GM21447 (cell line): ENCODE data around the gene EVX1.

Experiments
- ATAC-seq: cut with Tn5 transposase; IDR thresholded peaks from one replicate; pipeline ENCODE4 v1.9.1; 2021; ENCODE audit not compliant: unreplicated experiment

The EVX1 gene

DNA sequence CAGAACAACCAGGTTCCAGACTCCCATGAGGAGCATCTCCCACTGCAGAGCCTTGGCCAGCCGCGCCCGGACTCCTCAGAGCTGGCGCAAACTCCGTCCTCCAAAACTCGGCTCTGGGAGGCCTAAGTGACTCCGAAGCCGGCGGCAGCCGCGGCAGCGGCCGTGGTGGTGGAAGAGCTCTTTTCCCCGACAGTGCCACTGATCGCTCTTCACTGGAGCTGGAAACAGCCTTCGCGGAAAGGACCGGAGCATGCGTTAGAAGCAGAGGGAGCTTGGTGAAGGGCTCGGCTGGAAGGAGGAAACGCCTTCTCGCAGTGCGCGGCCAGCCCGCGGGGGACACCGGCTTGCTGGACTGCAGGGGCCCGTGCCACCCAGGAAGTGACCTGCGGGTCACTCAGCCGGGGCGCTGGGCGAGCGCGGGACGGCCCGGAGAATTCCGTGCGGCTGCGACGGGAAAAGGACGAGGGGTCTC is 37.7 kb upstream of the EVX1 start:
- ATAC-seq, result no peak

DNA sequence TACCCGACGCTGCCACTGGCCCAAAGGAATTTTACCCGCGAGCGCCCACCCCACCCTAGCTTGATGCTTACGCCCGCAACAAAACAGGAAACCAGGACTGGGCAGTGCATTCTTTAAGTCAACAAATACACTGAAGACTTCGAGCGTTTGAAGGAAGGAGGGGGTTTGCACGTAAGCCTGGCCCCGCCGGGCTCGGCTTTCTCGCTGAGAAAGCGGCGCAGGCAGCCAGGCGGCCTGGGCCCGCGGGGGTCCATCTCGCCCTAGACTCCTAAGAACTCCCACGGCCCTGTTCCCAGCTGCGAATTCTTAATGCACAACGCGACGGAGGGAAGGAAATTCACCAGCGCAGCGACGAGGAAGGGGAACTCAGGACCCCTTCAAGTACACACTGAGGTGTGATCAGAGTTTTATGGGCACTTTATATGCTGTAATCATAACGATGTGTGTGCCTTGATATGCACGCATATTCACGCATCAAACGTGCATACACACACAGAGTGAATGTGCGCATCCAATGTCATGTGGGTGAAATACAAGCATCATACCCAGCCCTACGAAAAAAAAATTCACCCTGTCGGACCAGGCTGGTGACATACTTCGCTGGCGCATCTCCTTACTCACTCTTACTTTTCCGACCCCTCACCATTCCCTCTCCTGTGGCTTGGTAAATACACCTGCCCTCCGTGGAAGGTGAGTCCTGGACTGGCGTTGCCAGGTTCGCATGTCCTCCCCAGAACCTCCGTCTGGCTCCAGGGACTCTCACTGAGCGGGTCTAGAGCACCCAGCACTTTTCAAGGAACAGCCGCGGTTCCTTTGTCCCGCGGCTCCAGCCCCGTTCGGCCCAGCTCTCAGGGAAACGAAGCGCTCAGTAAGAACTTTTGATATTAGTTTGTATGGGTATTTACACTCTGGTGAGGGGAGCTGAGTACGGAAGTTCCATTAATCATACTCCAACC is 37.0 kb upstream of the EVX1 start:
- ATAC-seq, result no peak

DNA sequence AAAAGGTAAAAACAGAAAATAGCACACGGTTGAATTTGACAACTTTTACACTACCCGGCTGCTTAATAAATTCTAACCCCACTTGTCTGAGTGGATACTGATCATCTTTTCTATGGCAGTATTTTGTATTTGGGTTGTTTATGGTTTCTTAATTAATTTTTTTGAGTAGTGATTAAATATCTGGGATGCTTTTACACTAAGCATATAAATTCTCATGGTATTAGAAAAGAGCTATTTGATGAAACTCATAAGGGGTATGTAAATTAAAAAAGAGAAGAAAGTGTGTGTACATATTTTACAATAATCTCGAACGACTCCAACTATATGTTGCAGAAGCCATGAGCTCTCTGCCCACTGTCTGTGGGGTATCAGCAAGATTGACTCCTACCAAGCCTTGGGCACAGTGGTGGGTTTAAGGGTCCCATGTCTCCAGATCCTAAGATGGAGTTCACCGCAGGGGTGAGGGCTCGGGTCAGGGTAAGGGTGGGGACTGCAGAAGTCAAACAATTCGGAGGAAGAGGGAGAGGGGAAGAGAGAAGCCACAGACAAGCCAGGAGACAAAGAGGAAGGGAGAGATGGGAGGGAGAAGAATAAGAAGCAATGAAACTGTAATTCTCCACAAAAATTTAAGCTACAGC is 35.1 kb upstream of the EVX1 start:
- ATAC-seq, result no peak

DNA sequence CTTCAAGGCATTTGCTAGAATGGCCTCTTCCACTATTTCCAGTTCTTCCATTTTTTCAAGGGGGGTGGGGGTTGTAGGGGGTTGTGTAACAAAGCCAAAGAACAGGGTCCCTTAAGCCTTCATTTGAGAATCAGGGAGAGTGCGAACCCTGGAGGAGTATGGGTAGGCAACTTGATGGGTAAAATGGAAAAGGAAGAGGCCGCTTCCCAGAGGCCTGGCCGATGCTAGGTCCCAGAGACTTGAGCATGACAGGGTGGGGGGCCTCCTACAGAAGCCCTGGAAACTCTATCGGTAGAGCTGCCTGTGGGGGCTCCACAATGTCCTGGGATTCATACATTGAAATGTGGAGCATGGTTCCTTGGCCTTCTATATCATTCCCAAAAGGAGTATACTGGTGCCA is 33.6 kb upstream of the EVX1 start:
- ATAC-seq, result no peak

DNA sequence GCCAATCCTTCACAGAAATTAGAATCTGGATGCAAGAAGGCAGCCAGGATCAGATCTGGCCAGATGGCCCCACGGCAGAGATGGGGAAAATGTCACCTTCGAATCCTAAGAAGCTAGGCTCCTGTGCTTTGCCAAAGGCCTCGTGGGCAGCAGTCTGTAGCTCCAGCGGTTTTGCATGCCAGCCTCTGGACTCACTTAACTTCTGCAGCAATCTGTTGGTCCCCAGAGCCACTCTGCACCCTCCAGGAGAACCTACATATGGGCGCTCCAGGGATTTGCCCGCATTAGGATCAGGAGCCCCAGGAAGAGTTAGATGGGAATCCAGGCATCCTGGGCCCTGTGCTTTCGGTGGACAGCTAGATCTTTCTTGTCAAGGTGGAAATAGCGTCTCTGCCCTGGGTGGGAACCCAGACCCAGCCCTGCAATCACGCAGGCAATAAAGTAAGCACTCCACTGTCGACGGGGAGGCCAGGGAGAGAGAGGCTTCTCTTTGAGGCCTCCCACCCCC is 32.6 kb upstream of the EVX1 start:
- no peak for ATAC-seq

DNA sequence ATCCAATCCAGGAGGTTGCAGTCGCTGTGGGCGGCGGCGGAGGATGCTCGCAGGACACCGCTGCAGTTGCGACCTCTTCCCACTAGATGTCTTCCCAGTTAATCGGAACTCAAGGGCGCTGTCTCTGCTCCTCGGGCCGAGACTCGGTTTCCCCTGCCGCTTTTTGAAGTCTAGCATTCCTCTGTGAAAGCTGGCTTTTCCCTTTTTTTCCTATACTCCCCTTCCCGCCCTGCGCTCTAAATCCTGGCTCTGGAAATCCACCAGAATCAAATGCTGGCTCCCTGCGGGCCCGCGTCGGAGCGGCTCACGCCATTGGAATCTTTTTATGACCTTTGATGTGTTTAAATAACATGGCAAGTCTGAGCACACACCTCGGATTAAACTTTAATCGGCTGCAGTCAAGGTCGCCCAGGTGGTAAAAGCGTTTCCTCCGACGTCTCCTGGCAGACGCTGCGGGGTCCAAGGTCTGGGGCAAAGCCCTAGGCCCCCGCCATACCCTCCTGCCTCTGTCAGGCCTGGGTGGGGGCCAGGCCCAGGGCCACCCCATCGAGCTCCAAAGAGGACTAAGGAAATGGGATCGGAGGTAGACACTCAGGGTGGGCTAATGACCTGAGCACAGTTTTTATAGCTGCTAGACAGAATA is 32.0 kb upstream of the EVX1 start:
- peak; percentile 55 for ATAC-seq

DNA sequence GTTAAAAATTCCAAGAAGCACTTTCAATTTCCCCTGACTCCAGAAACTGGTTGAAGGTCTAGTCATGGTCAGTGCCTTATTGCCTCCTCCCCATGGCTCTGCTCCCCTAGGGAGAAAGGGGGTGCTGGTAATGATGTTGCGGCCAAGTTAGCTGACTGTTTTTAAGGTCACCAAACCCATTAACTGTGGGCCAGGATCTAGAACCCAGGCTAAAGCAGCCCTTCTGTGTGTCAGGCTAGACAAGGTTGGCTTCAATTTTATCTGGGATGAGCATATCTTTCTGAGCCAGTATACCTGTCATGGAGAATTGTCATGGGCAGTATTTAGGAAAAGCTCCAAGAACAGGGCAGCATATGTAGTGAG is 31.5 kb upstream of the EVX1 start:
- no peak for ATAC-seq

DNA sequence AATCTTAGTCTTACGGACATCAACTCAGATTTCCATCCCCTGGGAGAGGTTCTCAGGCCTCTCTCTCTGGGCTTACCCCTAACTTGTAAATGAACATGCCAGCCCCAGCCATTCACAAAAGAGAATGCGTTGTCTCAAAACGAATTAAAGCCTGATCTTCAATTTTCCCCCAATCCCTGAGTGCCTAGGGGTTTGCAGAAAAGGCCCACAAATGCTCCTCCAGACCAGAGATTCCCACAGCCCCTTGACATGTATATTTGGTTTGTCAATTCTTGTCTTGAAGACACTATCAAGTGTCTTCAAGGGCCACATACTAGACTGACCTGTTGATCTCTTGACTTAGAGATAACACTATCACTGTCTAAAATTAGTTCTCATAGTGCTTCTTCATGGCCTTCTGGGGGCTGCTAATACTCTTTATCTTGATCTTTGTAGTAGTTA is 30.8 kb upstream of the EVX1 start:
- no peak for ATAC-seq

DNA sequence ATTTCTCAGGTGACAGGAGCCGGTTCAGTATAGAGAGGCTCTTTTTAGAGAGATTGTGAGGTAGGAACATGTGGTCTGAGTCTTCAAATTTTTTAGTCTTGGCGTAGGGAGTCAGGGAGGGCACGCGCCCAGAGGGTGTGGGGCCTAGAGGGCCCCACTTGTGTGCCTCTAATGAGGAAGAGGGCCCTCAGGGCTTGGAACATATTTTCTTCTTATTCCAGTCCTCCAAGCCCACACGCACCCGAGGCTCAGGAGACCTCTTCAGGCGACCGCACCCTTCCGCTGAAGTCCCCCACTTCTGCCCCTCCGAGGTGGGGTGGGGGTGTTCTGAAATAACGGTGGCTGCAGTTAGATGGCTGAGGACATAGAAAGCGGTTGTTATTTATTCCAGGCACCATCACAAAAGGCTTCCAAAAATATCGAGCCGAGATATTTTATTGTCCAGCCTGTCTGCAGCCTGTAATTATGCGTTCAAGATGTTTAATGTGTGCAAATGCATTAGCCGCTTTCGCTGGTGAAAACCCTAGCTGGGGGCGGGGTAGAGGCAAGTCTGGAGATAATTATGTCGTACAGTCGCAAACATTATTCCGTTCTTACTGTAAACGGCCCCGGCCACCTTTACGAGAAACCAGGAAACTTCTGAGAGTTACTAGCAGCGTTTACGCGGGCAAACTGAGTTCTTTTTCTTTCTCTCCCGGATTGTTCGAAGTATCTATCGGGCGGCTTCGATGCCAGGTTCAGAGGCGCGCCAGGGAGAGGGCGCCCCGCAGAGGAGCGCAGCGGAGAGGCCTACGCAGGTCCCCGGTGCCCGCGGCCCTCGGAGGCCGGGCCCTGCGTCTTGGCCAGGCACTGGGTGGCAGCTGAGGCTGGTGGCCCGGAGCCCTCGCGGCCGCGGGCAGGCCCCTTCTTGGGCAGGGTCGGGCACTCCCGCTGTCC is 29.8 kb upstream of the EVX1 start:
- no peak for ATAC-seq

DNA sequence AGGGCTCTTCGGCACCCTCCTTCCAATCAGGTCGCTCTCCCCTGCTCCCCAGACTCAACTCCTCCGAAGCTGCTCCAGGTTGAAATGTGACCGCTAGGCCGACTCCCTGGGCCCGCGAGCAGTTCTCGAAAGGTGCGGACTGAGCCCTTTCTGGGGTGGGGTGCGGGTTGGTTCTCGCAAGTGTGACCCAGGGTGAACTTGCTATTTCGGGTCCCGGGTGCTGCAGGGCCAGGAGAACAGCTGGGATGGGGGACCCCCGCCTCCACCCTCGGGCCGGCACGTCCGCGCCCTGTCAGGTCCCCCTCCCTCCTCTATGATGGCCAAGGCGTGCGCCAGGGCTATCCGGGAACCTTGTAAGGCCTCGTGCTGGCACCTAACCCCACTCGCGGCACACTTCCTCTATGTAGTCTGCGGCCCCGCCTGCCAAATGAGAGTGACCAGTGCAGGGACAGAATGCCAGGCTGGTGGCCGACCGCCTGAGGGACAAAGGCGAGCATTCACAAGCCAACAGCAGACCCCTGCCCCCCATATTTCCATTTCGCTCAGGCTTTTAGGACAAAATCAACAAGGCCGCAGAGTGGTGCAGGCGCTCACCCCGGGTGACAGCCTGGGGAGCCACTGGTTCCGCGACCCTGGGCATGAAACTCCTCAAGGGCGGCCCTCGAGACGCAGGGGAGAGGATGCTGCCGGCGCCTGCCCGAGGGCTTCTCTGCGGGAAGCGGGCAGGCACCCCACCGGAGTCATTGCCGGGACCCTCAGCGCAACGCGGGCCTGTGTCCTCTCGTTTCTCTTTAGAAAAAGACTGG is 29.0 kb upstream of the EVX1 start:
- ATAC-seq, result no peak

DNA sequence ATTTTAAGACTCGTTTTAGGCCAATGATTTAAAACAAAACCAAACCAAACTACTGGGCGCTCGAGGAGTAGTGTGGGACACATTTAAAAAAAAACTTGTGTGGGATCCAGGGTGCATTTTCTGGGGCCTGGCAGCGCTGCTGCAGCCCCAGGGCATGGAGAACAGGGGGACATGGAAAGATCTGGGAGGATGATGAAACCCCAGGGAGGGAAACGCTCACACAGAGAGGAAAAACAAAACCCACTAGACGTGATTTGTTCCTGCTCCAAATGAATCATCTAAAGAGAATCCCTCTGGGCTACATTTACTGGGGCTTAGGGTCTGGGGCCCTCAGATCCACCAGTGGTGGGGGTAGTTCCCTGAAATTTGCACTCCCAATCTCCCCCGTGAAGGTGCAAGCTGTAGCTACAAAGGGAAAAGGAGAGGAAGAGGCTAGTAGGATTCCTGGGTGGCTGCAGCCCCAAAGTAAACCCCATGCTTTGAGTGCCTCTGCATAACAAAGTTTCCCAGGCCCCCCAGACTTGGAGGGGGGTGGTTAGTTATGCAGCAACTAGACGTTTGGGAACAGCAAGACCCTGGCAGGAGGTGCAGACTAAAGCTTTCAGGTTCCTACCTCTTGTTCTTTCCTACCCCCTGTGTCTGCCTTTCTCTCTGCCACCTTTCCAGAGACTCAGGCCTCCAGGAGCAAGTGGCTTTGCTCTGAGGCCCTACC is 28.2 kb upstream of the EVX1 start:
- no peak for ATAC-seq

DNA sequence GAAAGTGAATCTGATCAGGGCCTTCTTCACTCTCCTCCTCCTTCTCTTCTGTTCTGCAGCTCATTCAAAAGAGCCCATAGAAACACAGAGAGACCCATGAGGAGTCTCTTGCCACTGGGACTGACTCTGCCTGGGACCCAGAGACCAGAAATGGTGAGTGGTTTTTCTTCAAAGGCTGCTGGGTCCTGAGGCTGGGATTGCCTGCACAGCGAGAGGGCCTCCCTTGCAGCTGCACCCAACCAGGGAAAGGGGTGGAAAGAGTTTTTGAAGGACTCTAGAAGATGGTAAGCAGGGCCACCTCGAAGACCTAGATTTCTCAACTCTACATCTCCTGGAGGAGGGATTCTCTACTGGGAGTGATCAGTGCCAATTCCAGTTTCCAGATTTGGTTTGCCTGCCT is 27.2 kb upstream of the EVX1 start:
- no peak for ATAC-seq

DNA sequence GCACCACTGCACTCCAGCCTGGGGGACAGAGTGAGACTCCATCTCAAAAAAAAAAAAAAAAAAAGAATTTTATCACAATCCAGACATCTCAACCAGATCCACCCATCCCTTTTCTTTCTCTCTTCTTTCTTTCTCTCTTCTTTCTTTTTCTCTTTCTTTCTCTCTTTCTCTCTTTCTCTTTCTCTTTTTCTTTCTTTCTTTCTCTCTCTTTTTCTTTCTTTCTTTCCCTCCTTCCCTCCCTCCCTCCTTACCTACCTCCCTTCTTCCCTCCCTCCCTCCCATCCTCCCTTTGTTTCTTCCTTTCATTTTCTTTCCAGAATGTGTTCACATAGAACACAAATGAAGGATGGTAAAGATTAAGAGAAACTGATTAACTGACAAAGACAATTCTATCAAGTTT is 24.7 kb upstream of the EVX1 start:
- no peak for ATAC-seq

DNA sequence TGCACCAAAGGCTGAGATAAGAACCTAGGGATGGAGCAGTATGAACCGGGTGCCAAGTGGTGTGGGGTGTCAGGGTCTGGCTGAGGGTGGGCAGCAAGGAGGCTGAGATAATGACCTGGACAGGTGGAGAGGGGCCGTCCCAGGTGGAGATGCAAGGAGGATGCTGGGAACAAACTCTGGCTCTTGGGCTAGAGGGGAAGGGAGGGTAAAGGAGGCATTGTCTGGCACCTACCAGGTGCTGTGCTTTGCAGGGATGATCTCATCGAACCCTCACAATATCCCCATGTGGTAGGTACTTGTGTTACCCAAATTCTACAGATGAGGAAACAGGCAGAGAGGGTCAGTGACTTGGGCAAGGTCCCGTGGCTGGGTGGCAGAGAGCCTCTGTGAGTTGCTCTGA is 22.8 kb upstream of the EVX1 start:
- no peak for ATAC-seq

DNA sequence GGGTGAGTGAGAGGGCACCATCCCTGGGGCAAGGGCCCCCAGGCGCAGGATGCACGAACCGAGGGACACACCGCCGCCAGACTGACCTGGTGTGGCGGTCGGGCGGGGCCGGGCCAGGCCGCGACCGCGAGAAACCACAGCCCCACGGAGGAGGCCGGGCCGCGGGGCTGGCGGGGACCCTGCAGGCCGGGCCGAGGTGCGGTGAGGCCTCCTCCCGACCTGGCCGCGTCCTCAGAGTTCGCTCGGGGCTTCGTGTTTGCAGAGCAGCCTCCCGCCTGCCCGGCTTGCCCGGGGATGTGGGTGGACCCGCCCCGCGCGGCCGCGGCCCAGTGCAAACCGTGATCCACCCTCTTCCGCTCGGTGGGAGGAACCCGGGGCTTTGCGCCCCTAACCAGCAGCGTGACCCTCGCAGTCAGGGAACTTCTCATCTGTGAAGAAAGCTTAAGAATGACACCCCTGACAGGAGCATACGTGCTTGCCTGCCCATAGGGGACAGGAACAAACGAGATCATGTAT is 22.1 kb upstream of the EVX1 start:
- ATAC-seq, result no peak

DNA sequence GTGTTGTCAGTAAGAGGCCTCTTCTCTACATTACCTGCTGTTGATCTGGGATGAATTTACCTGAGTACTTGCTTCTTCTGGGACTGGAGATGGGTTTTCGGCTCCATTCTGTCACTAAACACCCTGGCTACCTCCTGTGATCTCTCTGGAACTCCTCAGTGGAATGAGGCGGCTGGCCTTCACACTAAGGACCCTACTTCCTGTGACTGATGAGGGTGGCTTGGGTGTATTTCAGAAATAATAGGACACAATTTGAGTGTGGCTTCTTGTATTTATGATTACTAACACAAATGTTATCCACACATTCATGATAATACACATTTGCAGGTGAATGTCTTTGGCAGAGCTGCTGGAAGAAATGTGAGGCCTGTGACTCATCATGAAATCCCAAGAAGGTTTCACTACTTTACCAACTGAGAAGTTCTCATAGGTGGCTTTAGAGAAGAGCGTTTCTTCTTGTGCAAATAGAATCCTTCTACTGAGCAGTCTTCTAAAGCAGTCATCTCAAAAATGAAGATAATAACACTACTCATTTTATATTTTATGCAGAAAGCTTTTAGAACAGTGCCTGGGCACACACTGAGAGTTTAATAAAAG is 21.3 kb upstream of the EVX1 start:
- ATAC-seq, result no peak

DNA sequence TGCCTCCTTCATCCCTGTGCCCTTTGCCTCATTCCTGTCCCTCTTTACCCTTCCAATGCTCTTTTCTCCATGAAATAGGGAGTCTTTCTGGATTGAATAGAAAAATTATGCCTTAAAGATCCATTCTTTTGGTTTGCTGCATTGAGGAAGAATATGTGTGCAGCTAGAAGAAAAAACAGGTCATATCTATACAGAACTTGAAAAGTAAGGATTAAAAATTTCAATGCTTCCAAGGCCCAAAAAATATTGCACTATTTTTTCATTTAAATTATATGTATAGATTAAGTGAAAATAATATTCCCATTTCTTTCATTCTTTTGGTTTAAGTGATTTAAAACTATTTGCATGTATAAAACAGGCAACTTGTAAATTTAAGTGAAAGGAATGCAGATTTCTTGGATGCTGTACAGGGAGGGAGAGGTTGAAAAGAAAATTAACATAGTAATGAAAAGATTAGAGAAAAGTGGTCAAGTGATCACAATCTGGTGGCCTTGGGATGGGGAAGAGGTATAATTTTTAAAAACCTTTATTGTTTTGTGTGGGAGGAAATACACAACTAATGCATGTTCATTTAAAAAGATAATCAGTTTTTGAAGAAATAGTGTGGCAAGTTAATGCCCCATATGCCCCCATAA is 18.5 kb upstream of the EVX1 start:
- ATAC-seq, result no peak
